Measurements from ENCODE around the gene TENM4. TPM values are rescaled to one million over a fixed set of nuclear protein-coding genes. Genes with fewer than 3 reads are reported as not detected.

The TENM4 gene
- total RNA-seq, 1 donor from 2014 or later = 0.63 TPM

- TF ChIP-seq CTCF (IDR thresholded peaks at IDR 0.05; ENCODE audit: borderline replicate concordance) = no peak
- Histone ChIP-seq H3K9me3 (replicated peaks) (no peaks in the 10 kb centered on the region), H3K27ac (replicated peaks) (no peak overlapping the region), H3K4me1 (no peaks in the 10 kb centered on the region), H3K4me3 (no peak overlapping the region), H3K27me3 (ENCODE audit: low read depth) (peaks cover 18% of the 10 kb centered on the region), H3K36me3 (no peaks in the 10 kb centered on the region)
- intact Hi-C loops (cut with micrococcal nuclease) = no loop called here
- DNase-seq = no peak
Observed at GRCh38 chr11:78926633-78927338, 514.0 kb downstream of the TENM4 start.

DNA sequence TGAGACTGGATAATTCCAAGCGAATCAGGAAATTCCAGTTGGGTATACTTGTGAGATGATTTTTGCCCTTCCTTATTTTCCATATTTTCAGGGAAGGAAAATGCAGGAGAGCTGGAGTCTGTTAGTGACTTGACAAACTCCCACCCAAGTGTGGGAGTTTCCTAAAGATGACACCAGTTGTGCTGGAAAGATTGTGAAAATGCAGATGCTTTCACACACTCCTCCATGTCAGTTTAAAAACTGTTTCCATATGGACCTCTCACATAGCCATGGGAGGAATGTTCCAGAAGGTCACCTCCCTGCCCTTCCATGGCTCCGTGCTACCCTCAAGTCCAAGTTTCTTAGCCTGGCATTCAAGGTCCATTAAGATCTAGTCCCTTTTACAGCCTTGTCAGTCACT, 515.4 kb downstream of the TENM4 start:
- Histone ChIP-seq H3K4me1 (no peaks in the 10 kb centered on the region), H3K27ac (replicated peaks) (no peak overlapping the region), H3K27me3 (ENCODE audit: low read depth) (peaks cover 32% of the 10 kb centered on the region), H3K9me3 (replicated peaks) (no peaks in the 10 kb centered on the region), H3K4me3 (no peak overlapping the region), H3K36me3 (no peaks in the 10 kb centered on the region)
- TF ChIP-seq CTCF (IDR thresholded peaks at IDR 0.05; ENCODE audit: borderline replicate concordance) = no peak
- no peak for DNase-seq
- intact Hi-C loops (cut with micrococcal nuclease) = no loop called here

GRCh38 chr11:78922859-78923625, 517.8 kb downstream of the TENM4 start:
- Histone ChIP-seq H3K27ac (replicated peaks) (no peak overlapping the region), H3K4me3 (no peak overlapping the region), H3K36me3 (no peaks in the 10 kb centered on the region), H3K9me3 (replicated peaks) (no peaks in the 10 kb centered on the region), H3K27me3 (ENCODE audit: low read depth) (peaks cover 41% of the 10 kb centered on the region), H3K4me1 (no peaks in the 10 kb centered on the region)
- no peak for TF ChIP-seq CTCF (IDR thresholded peaks at IDR 0.05; ENCODE audit: borderline replicate concordance)
- intact Hi-C loops (cut with micrococcal nuclease) = no loop called here
- DNase-seq = no peak

DNA sequence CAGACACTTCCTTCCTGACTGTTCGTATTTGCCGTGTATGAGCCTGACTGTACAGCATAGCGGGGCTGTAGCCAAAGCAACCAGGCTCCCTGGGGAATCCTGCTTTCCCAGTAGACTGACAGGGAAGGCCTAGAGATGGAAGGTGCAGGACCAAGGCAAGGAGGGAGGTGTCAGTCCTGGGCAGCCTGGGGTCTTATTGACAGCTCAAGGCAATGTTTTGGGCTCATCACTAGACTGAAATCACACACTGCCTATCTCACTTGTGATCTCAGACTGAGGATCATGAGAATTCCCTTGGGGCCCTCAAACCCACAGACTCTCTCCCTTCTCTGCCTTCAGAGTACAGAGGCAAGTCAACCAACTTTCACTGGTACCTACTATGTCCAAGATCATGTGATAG, 519.3 kb downstream of the TENM4 start:
- no peak overlapping the region for H3K27ac ChIP-seq (replicated peaks)
- intact Hi-C loops (cut with micrococcal nuclease) = no loop called here

DNA sequence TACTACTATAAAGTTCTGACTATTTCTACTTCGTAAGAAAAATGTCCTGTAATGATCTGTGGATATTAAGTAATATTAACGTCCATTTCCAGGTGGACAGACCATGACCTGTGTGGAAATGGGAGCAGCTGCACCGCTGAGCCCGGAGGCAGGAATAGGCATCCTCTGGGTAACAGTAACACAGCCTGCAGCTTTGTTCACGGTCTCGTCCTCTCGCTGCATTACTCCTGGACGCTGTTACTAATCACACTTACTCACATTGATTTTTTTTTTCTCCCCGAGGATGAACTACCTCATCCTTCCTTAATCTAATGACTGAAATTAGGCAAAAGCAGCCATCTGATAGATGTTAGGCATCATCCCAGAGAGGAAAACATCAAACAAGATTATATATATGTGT, 520.5 kb downstream of the TENM4 start:
- H3K9me3 ChIP-seq (replicated peaks) = no peaks in the 10 kb centered on the region
- H3K27ac ChIP-seq (replicated peaks) = no peak overlapping the region
- TF ChIP-seq CTCF (IDR thresholded peaks at IDR 0.05; ENCODE audit: borderline replicate concordance) = no peak
- H3K36me3 ChIP-seq = no peaks in the 10 kb centered on the region
- H3K4me1 ChIP-seq = no peaks in the 10 kb centered on the region
- H3K4me3 ChIP-seq = no peak overlapping the region
- H3K27me3 ChIP-seq (ENCODE audit: low read depth) = peaks cover 60% of the 10 kb centered on the region
- no peak for DNase-seq
- intact Hi-C loops (cut with micrococcal nuclease) = no loop called here

More for the DNA sequence above, 519.3 kb downstream of the TENM4 start:
- no peaks in the 10 kb centered on the region for H3K36me3 ChIP-seq
- peaks cover 50% of the 10 kb centered on the region for H3K27me3 ChIP-seq (ENCODE audit: low read depth)
- DNase-seq = no peak
- no peaks in the 10 kb centered on the region for H3K9me3 ChIP-seq (replicated peaks)
- no peak for TF ChIP-seq CTCF (IDR thresholded peaks at IDR 0.05; ENCODE audit: borderline replicate concordance)
- H3K4me3 ChIP-seq = no peak overlapping the region
- no peaks in the 10 kb centered on the region for H3K4me1 ChIP-seq
